OCI-LY3 (cell line): ENCODE measurements around the gene ARHGAP29.

Experiments
- EZH2phosphoT487 ChIP-seq: fragments of 200-600 bp; shearing (Covaris generic); IDR thresholded peaks from 2 replicates; pipeline ENCODE4 v1.6.1; 2018; ENCODE audit warnings: antibody characterized with exemption, mixed run types, low read depth
- TF ChIP-seq, protein P1 (sequence below): fragments of 200-600, 300-600 bp; sonication (generic); IDR thresholded peaks from 2 replicates; pipeline ENCODE4 v1.5.1; 2014; ENCODE audit warnings: antibody characterized with exemption, low read length, low read depth

GRCh38 chr1:94280541-94280940 lies 43.2 kb upstream of the ARHGAP29 start:
- TF ChIP-seq, protein P1, sequence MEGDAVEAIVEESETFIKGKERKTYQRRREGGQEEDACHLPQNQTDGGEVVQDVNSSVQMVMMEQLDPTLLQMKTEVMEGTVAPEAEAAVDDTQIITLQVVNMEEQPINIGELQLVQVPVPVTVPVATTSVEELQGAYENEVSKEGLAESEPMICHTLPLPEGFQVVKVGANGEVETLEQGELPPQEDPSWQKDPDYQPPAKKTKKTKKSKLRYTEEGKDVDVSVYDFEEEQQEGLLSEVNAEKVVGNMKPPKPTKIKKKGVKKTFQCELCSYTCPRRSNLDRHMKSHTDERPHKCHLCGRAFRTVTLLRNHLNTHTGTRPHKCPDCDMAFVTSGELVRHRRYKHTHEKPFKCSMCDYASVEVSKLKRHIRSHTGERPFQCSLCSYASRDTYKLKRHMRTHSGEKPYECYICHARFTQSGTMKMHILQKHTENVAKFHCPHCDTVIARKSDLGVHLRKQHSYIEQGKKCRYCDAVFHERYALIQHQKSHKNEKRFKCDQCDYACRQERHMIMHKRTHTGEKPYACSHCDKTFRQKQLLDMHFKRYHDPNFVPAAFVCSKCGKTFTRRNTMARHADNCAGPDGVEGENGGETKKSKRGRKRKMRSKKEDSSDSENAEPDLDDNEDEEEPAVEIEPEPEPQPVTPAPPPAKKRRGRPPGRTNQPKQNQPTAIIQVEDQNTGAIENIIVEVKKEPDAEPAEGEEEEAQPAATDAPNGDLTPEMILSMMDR: no peak
- no peak for TF ChIP-seq EZH2phosphoT487
